Body of pancreas (tissue), 4 donors: ENCODE measurements around the gene KRI1. TPM values are rescaled to one million over a fixed set of nuclear protein-coding genes. Genes with fewer than 3 reads are reported as not detected.

Experiments
- ATAC-seq: fragments of 150-250 bp; one replicate; pipeline ENCODE4 v1.9.1; 2016
- DNase-seq, 4 donors: peaks; one replicate each; pipeline ENCODE4 v3.0.0-alpha.2; 2019
- H3K27ac ChIP-seq, 4 donors: fragments of 200-600 bp; sonication (generic); 1 replicate in 3 of 4; 2 replicates in 1 of 4; pipeline versions ENCODE4 v1.5.1 to v1.6.1; 2016 to 2019; ENCODE audit warnings: mild to moderate bottlenecking in 1 of 4, mixed read lengths in 1 of 4, moderate library complexity in 1 of 4
- H3K27me3 ChIP-seq, 2 donors: fragments of 200-600 bp; sonication (generic); one replicate each; pipeline ENCODE4 v1.6.0; 2016; ENCODE audit warnings: mild to moderate bottlenecking in 1 of 2
- H3K36me3 ChIP-seq, 2 donors: fragments of 200-600 bp; sonication (generic); replicated peaks in 1 of 2; 2 replicates each; pipeline ENCODE4 v1.5.1; 2016; ENCODE audit warnings: low read depth in 2 of 2; ENCODE audit not compliant: insufficient read depth in 1 of 2
- H3K4me1 ChIP-seq: fragments of 200-600 bp; sonication (generic); one replicate; pipeline ENCODE4 v1.6.0; 2016
- H3K4me3 ChIP-seq, 2 donors: fragments of 200-600 bp; sonication (generic); 1 replicate in 1 of 2; 2 replicates in 1 of 2; pipeline ENCODE4 v1.5.1; 2016 to 2019
- H3K9me3 ChIP-seq, 3 donors: fragments of 200-600 bp; sonication (generic); 1 replicate in 2 of 3; 2 replicates in 1 of 3; pipeline ENCODE4 v1.5.1; 2016
- CTCF ChIP-seq, 7 experiments: fragments of 450-650 bp in 4 of 7; fragments of 200-600 bp in 3 of 7; sonication (generic) in 3 of 7; IDR thresholded peaks; one replicate each; pipeline ENCODE4 v1.5.1; 2016 to 2019; ENCODE audit warnings: antibody characterized with exemption in 7 of 7
- POLR2A ChIP-seq, 3 donors: fragments of 450-650 bp; IDR thresholded peaks; one replicate each; pipeline ENCODE4 v1.6.1; 2016; ENCODE audit warnings: antibody characterized with exemption in 3 of 3, mild to moderate bottlenecking in 2 of 3
- WGBS, 2 donors: methylation state at CpG; one replicate each; pipeline ENCODE4 v1.1.5; 2017; 5-methylcytosine and 5-hydroxymethylcytosine counted together
- intact Hi-C: fragments of 100-400 bp; cut with DNase I; formaldehyde crosslinking; loops from one replicate; pipeline ENCODE4 v1.15.1; 2023
- total RNA-seq, 2 donors: library from RNA; depleted of rRNA; stranded (reverse); fragments of >200 nt; gene quantifications; one replicate each; pipeline ENCODE4 v1.1.0, GENCODE V29; 2016

KRI1 gene
- total RNA-seq, result 10 to 100 TPM; 24.1 to 28.8 TPM

- peak; percentile 78 for ATAC-seq
- Histone ChIP-seq H3K4me3 (peak within 1 kb of the TSS; percentile 58 to 78), H3K27ac (peak within 1 kb of the TSS; percentile 68 to 89 (median 74)), H3K36me3 (peaks cover 0 to 3% of the 10 kb centered on the region in 2 donors), H3K9me3 (no peaks in the 10 kb centered on the region), H3K27me3 (no peaks in the 10 kb centered on the region), H3K4me1 (peaks cover 37% of the 10 kb centered on the region)
- DNase-seq, result peak; percentile 99
- TF ChIP-seq CTCF (IDR thresholded peaks at IDR 0.05), result peak; percentile 15 to 81 (median 54)
- TF ChIP-seq POLR2A (IDR thresholded peaks at IDR 0.05), result peak; percentile 81 to 86 (median 85)
- 0% methylated on average over 9 to 71 of the region's 94 CpGs for WGBS, 2 donors
- intact Hi-C loops, result no loop called here
Observed at GRCh38 chr19:10565567-10566407, at the start of gene KRI1. Gene KRI1 (minus strand): TSS chr19:10566010. CDS start chr19:10565999, 11 bp downstream.

- TF ChIP-seq POLR2A (IDR thresholded peaks at IDR 0.05) (peak in 2 of 3 donors; percentile 25 to 54), CTCF (IDR thresholded peaks at IDR 0.05) (peak in 1 of 7 experiments; percentile 8)
- intact Hi-C loops, result no loop called here
- H3K9me3 ChIP-seq, result no peaks in the 10 kb centered on the region
- ATAC-seq (peak; percentile 99), DNase-seq (peak; percentile 96 to 97 (median 97))
- no peaks in the 10 kb centered on the region for H3K36me3 ChIP-seq
- H3K27ac ChIP-seq, result peak overlapping the region; percentile 27 to 86 (median 70)
- peaks cover 24% of the 10 kb centered on the region for H3K4me1 ChIP-seq
- H3K4me3 ChIP-seq, result no peak overlapping the region
- 17 to 30% methylated on average over 14 to 15 of the region's 15 CpGs for WGBS, 2 donors
- no peaks in the 10 kb centered on the region for H3K27me3 ChIP-seq
Observed at GRCh38 chr19:10612499-10613119, 46.8 kb upstream of the KRI1 start.

- Histone ChIP-seq H3K4me1 (peaks cover 24% of the 10 kb centered on the region), H3K27ac (peak overlapping the region in 3 of 4 donors; percentile 70 to 86 (median 71)), H3K4me3 (no peak overlapping the region), H3K9me3 (no peaks in the 10 kb centered on the region), H3K36me3 (no peaks in the 10 kb centered on the region), H3K27me3 (no peaks in the 10 kb centered on the region)
- TF ChIP-seq CTCF (IDR thresholded peaks at IDR 0.05) (peak in 1 of 7 experiments; percentile 3), POLR2A (IDR thresholded peaks at IDR 0.05) (no peak)
- DNase-seq (no peak), ATAC-seq (no peak)
- intact Hi-C loops, result no loop called here
- WGBS, 2 donors, result 83 to 84% methylated on average over 5 of the region's 5 CpGs
Observed at GRCh38 chr19:10611907-10612306, 46.1 kb upstream of the KRI1 start.

- peaks cover 27% of the 10 kb centered on the region for H3K4me1 ChIP-seq
- no peaks in the 10 kb centered on the region for H3K27me3 ChIP-seq
- no peak for TF ChIP-seq POLR2A (IDR thresholded peaks at IDR 0.05)
- no peak for TF ChIP-seq CTCF (IDR thresholded peaks at IDR 0.05)
- WGBS, 2 donors, result 75 to 89% methylated on average over 5 to 9 of the region's 9 CpGs
- no peak overlapping the region for H3K4me3 ChIP-seq
- no peak for ATAC-seq
- peak overlapping the region; percentile 47 to 86 (median 66) for H3K27ac ChIP-seq
- intact Hi-C loops, result no loop called here
- no peaks in the 10 kb centered on the region for H3K36me3 ChIP-seq
- peak in 1 of 4 donors; percentile 17 for DNase-seq
- no peaks in the 10 kb centered on the region for H3K9me3 ChIP-seq
Observed at GRCh38 chr19:10604460-10604980, 38.7 kb upstream of the KRI1 start.
